GM18505 (cell line): ENCODE measurements around the gene TMEM117.
A peak's percentile ranks its signal among the peaks of the same experiment; 100 is the strongest.

Experiments
- ATAC-seq: cut with Tn5 transposase; IDR thresholded peaks from one replicate; pipeline ENCODE4 v1.9.1; 2021; ENCODE audit not compliant: unreplicated experiment
- POLR2A ChIP-seq: IDR thresholded peaks from 4 replicates; pipeline ENCODE4 v1.6.1; 2011; ENCODE audit warnings: borderline replicate concordance; ENCODE audit not compliant: insufficient read depth, insufficient read length; ENCODE audit errors: extremely low read depth

The TMEM117 gene

GRCh38 chr12:43973993-43974392 is 138.1 kb downstream of the TMEM117 start:
- no peak for TF ChIP-seq POLR2A
- no peak for ATAC-seq

GRCh38 chr12:43976027-43976426 is 140.1 kb downstream of the TMEM117 start:
- TF ChIP-seq POLR2A = no peak

GRCh38 chr12:43978556-43978955 is 142.7 kb downstream of the TMEM117 start:
- no peak for ATAC-seq

More at GRCh38 chr12:43976027-43976426, 140.1 kb downstream of the TMEM117 start:
- no peak for ATAC-seq

GRCh38 chr12:43979450-43979849 is 143.6 kb downstream of the TMEM117 start:
- no peak for TF ChIP-seq POLR2A
- ATAC-seq = no peak

More at GRCh38 chr12:43978556-43978955, 142.7 kb downstream of the TMEM117 start:
- no peak for TF ChIP-seq POLR2A

GRCh38 chr12:43980627-43981191 is 144.8 kb downstream of the TMEM117 start:
- no peak for ATAC-seq
- no peak for TF ChIP-seq POLR2A

- ATAC-seq = no peak
Measured at GRCh38 chr12:43981726-43982125, 145.8 kb downstream of the TMEM117 start.

GRCh38 chr12:43982544-43982943 is 146.7 kb downstream of the TMEM117 start:
- TF ChIP-seq POLR2A = no peak
- no peak for ATAC-seq

More at GRCh38 chr12:43981726-43982125, 145.8 kb downstream of the TMEM117 start:
- no peak for TF ChIP-seq POLR2A

- peak; percentile 95 for ATAC-seq
- no peak for TF ChIP-seq POLR2A
Measured at GRCh38 chr12:43988838-43989560, 153.1 kb downstream of the TMEM117 start.

- ATAC-seq = no peak
- no peak for TF ChIP-seq POLR2A
Measured at GRCh38 chr12:43992856-43993255, 157.0 kb downstream of the TMEM117 start.

- TF ChIP-seq POLR2A = no peak
- ATAC-seq = peak; percentile 99
Measured at GRCh38 chr12:44000309-44000952, 164.6 kb downstream of the TMEM117 start.

GRCh38 chr12:44002607-44003006 is 166.7 kb downstream of the TMEM117 start:
- no peak for ATAC-seq

GRCh38 chr12:44003721-44004120 is 167.8 kb downstream of the TMEM117 start:
- ATAC-seq = no peak
- TF ChIP-seq POLR2A = no peak

More at GRCh38 chr12:44002607-44003006, 166.7 kb downstream of the TMEM117 start:
- no peak for TF ChIP-seq POLR2A

GRCh38 chr12:44015333-44015941 is 179.6 kb downstream of the TMEM117 start:
- TF ChIP-seq POLR2A = no peak
- ATAC-seq = peak; percentile 72
